ENCODE measurements around the gene KCP.
A peak's percentile ranks its signal among the peaks of the same experiment; 100 is the strongest.

The KCP gene

DNA sequence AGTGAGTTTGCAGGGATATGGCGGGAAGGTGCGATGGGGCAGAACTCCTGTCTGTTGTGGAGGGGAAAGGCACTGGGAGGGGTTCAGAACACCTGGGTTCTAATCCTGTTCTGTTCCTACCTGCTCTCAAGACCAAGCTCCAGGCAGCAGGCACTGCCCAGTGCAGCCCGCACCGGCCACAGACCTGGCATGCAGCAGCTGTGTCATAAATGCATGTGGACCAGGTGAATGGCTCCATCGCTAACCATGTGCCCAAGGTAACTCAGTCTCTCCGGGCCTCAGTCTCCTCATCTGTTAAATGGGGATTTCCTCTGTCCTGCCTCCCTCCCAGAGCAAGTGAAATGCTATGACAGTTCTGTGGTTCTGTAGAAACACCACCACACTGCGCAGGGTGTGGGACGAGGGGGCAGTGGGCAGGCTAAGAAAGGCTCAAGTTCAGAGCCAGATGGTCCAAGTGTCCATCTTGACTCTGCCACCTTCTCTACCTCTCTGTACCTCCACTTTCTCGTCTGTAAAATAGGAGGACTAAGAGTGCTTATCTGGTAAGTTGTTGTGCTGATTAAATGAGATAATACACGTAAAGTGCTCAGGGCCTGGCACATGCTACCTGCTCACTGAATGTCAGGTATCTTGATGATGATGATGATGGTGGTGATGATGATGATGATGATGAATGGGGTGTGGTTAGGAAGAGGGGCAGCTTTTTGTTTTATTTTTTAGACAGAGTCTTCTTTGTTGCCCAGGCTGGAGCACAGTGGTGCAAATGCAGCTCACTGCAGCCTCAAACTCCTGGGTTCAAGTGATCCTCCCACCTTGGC is 24.9 kb downstream of the KCP start:
- no peak for DNase-seq

- DNase-seq = no peak
Observed at GRCh38 chr7:128884561-128885369, 25.7 kb downstream of the KCP start.

DNA sequence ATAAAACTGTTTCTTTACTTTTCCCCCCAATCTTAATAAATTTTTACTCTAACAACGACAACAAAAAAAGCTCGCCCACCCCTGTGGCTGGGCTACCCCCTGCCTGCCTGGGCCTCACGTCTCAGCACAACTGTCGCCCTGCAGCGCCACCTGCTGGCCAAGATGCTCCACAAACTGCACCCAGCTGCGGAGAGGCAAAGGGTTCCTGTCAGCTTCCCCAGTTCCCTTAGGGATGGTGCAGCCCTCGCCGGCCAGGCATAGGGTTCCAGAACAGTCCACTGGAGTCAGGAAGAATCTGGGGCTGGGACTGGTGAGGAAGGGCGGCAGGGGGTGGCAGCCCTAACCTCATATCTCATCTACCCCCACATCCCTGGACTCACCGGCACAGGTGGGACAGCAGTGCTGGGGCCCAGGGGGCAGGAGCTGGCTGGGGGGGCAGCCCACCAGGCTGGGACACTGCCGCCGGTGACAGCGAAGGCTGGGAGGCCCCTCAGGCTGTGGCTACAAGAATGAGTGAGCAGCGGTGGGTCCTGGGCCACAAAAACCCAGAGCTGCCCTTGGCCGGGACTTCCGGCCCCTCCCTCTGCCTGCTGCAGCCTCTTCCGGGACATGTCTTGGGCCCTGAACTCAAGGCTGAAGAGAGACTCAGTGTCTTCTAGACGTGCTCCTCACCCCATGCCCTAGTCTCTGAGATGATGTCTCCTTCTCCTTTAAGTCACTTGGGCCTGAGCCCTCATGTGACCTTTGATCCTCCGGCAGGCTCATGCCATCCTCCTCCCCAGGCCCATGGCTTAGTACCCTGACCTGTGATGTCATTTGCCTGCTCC is 26.7 kb downstream of the KCP start:
- peak; percentile 90 for DNase-seq

DNA sequence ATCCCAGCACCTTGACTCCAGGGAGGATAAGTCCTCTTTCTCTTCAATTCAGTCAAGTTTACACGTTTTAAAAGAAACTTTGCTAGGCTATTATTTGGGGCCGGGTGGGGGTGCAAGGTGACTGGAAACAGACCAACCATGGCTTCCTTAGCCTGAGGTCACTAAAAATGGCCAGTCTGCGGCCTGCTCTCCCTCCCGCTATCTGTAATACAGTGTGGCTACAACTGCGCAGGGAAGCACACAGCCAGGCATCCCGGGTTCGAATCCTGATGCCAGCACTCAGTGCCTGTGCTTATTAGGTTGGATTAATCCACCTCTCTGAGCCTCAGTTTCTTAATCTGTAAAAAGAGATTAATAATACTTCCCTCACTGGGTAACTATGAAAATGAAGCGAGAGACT is 28.4 kb downstream of the KCP start:
- DNase-seq = no peak

- DNase-seq = no peak
Observed at GRCh38 chr7:128881458-128882125, 28.9 kb downstream of the KCP start.

- no peak for DNase-seq
Observed at GRCh38 chr7:128880791-128881457, 29.6 kb downstream of the KCP start.

DNA sequence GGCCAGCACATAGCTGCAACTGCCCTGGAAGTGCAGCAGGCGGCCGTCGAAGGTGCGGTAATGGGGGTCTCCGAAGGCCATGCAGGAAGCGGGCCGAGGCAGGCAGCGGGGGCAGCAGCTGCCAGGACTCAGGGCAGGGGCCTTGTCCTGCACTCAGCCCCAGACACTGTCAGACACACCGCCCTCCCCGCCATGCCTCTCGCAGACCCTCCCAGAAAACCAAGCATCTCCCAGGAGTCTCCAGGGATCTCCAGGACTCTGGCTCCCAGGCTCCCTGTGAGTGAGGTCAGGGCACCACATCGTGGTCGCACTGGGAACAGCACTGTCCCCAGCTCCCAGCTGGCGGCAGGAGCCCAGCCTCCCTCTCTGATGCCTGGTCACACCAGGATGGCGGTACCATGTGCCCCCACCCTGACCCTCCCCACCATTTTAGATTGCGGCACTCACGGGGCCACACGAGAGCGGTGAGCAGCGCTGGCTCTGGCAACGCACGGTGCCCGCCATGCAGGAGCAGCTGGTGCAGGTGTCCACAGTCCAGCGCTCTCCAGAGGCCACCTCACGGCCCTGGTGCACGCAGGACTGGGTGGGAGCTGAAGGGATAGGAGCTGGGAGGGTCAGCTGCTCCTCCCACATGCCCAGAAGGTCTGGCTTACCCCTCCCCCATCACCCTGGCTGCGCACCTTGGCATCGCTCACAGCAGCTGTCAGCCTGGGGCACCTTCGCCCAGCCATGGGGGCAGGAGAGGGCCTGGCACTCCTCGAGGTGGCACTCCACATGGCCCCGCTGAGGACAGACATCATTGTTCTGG is 30.4 kb downstream of the KCP start:
- no peak for DNase-seq

DNA sequence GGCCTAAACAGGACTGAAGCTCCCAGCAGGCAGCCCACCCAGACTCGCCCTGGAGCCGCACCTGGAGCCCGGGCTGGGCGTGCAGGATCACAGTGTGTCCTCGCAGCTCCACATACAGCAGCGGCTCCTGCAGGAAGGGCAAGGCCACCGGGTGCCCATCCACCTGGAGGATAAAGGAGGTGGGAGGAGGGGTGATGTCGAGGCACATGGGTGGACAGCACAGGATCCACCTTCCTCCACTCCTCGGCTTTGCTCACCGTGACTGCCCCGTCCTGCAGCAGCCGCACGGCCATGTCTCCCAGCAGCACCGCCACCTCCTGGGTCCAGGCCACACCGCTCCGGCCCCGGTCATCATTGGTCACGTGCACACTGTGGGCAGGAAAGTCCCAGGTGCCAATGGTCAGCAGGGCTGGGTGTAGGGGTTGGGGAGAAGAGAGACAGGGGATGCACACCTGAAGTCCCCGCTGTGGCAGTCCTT is 31.0 kb downstream of the KCP start:
- DNase-seq = no peak

DNA sequence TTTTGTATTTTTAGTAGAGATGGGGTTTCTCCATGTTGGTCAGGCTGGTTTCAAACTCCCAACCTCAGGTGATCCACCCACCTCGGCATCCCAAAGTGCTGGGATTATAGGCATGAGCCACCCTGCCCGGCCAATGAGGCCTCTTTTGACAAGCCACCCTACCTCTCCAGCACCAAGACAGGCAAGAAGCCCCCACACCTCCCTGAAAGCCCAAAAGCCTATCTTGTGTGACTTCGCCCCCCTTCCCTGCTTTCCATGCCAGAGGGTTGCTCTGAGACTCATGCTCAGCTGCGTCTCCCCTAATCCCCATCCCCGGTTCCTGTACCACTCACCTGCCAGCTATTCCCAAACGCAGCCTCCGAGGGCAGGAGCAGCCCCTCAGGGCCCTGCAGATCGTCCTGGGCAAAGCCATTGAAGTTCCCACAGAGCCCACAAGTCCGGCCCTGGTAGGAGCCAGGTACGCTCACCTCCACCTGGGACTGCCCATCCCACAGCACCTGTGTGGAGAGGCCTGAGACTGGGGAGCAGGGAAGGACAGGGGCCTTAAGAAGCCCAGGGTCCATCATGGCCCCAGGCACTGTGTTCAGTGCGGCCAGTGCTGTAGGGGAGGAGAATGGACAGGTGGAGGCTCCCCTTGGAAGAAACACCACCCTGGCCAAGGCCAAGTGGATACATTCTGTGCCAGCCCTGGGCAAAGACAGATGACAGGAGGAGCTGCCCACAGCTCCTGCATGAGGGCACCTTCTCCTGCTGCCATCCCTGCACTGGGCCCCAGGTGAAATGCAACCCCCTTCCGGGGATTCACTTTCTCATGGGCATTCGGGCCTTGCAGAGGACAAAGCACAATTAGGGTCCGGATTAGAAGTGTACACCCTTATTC is 32.0 kb downstream of the KCP start:
- no peak for DNase-seq

- DNase-seq = no peak
Observed at GRCh38 chr7:128877756-128878120, 32.8 kb downstream of the KCP start.

DNA sequence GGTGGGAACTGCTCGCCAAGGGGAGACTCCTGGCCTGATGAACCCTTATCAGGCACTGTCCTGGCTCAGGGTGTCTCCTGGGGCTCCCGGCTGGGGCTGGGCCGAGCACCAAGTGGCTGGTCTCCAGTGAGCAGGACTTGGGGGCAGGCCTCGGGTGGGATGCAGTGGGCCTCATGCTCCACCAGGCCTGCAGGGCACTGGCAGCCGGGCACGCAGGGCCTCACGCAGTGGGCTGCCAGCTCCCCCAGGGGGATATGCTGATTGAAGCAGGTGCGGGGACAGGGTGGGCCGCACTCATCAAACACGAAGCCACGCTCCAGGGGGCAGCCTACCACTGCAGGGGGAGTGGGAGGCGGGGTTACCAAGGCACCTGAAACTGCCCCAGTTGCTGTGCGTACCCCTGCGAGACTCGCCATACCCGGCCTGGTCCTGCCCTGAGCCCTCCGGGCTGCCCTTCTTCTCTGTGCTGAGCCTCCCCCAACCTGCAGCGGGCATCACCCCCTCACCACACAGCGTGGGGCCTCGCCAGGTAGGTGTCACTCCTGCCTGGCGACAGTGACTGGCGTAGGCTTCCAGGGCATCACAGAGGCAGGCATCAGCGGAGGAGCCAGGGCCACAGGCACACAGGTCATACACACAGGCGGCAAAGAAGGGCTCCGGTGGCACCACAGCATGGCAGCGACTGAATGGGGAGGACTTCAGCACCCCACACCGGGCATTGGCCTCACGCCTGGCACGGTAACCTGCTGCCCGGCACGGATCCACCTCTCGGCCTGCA is 33.3 kb downstream of the KCP start:
- no peak for DNase-seq

DNA sequence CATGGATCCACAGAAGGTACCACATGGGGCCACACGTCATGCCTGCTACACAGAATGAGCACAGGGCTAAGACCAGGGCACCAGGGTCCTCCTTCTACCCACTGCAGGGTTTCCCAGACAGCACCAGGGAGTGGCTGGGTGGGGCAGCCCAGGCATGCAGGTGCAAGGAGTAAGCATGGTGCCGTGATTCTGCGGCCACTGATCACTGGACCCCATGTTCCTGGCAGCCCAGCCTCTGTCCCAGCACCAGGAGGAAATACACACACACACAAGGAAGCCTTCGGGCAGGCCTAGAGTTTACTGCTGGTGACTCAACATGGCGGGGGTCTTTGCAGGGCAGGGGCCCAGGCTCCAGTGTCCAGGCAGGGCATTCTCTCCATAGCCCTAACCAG is 33.9 kb downstream of the KCP start:
- no peak for DNase-seq

- DNase-seq = no peak
Observed at GRCh38 chr7:128876127-128876526, 34.4 kb downstream of the KCP start.

DNA sequence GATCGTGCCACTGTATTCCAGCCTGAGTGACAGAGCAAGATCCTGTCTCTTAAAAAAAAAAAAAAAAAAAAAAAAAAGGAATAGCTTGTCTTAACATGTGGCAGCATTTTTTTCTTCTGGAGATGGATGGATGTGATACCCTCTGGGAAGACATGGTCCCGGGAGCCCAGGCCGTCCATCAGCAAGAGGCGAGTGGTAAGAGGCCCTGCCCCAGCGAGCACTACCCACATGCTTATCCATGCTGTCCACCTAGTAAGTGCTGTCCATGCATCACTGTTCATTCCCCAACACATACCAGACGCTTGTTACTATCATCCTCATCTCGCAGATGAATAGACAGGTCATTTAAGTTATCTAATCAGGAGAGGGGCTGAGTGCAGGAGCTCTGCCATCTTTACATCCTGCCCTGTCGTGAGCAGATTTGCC is 35.0 kb downstream of the KCP start:
- DNase-seq = no peak

DNA sequence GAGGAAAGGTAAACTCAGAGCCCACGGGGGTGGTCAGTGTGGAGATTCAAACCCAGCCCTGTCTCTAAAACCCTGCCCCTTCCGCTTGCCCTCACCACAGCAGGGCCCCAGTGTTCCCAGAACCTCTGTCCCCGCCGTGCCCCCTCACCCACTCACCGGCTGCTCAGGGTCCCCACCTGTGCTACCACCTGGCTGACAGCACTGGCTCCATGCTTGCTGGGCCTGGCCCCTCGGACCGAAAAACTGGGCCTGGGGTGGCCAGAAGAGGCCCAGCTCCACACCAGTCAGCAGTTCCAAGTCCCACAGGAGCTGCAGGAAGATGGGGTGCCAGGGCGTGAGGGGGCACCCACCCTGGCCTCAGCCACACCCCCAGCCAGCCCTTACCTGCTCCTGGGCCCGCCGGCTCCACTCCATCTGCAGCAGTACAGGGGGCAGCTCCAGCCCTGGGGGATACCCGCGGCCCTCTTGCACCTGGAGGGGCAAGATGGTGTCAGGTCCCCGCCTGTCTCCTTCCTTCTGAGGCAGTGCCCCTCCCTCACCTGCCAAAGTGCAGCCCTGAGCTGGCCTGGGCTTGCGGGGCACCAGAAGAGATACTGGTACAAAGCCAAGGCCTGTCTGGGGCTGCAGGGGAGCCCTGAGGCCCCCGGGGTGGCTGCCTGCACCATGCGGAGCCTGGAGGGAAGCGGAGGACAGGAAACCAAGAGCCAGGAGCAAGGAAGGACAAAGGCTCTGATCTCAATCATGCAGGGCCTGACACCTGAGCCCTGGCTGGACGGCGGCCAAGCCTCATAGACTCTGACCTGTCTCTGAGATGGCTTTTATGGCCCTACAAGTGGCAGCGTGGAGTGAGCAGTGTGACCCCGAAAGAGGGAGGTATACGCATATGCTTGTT is 36.1 kb downstream of the KCP start:
- DNase-seq = no peak

DNA sequence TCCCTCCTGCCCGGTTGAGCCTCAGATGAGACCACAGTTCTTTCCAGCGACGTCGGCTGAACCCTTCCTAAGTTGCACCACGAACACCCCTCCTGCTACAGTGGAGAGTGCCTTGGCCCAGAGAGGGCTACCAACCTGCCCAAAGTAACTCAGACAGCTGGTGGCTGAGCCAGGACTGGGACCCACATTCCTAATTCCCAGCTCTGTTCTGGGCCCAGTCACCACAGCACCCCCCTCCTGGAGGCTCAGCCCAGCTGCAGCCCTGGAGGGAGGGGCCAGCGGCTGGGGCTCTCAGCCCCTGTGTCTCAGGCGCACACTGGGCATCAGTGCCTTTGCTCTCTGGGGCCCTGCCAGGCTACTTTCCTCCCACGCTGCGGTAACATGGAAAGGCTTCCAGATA is 37.3 kb downstream of the KCP start:
- DNase-seq = no peak

- DNase-seq = no peak
Observed at GRCh38 chr7:128872394-128872824, 38.1 kb downstream of the KCP start.

- DNase-seq = no peak
Observed at GRCh38 chr7:128871050-128871449, 39.5 kb downstream of the KCP start.
